ENCODE results near the gene ZIC2.

The ZIC2 gene

GRCh38 chr13:99977334-99977911 lies 4.2 kb upstream of the ZIC2 start:
- Histone ChIP-seq H3K27ac (ENCODE audit: extremely low read depth, low read depth, low read length) (no peak overlapping the region), H3K4me3 (ENCODE audit: low read depth, low read length) (no peak overlapping the region), H3K36me3 (ENCODE audit: control insufficient read depth in 2 of 2, insufficient read depth in 1 of 2, low read length in 2 of 2) (no peaks in the 10 kb centered on the region), H3K4me1 (ENCODE audit: control insufficient read depth, insufficient read depth, low read length) (peaks cover 9% of the 10 kb centered on the region), H3K9me3 (ENCODE audit: control insufficient read depth, insufficient read depth, low read depth, low read length) (no peaks in the 10 kb centered on the region)
- TF ChIP-seq ZNF660 (tag by site-specific recombination; IDR thresholded peaks at IDR 0.05) (no peak), PATZ1 (tag by site-specific recombination; IDR thresholded peaks at IDR 0.05) (0 out of 2 replicates have a peak, but pooled peaks have one; percentile 19), BCL11B (tag by site-specific recombination; IDR thresholded peaks at IDR 0.05; ENCODE audit: low read depth) (peak; percentile 44; the same call in 1 of the 2 replicates), BCL11A (tag by site-specific recombination; IDR thresholded peaks at IDR 0.05; ENCODE audit: low read depth) (0 out of 2 replicates have a peak, but pooled peaks have one; percentile 34)
- POLR2A ChIA-PET, result no interaction called here
- CTCF ChIA-PET, result no interaction called here

- no peak overlapping the region for H3K27ac ChIP-seq (ENCODE audit: extremely low read depth, low read depth, low read length)
- H3K4me1 ChIP-seq (ENCODE audit: control insufficient read depth, insufficient read depth, low read length), result peaks cover 9% of the 10 kb centered on the region
- H3K9me3 ChIP-seq (ENCODE audit: control insufficient read depth, insufficient read depth, low read depth, low read length), result no peaks in the 10 kb centered on the region
- TF ChIP-seq ZNF398 (tag by site-specific recombination; IDR thresholded peaks at IDR 0.05), result no peak
- peak; percentile 40; the same call in 1 of the 2 replicates for TF ChIP-seq ZNF600 (tag by site-specific recombination; IDR thresholded peaks at IDR 0.05)
- TF ChIP-seq SCRT2 (tag by site-specific recombination; IDR thresholded peaks at IDR 0.05), result peak; percentile 41
- TF ChIP-seq ZNF549 (tag by site-specific recombination; IDR thresholded peaks at IDR 0.05), result no peak
- POLR2A ChIA-PET, result no interaction called here
- H3K36me3 ChIP-seq (ENCODE audit: control insufficient read depth in 2 of 2, insufficient read depth in 1 of 2, low read length in 2 of 2), result peaks cover 0 to 7% of the 10 kb centered on the region in 2 experiments; a peak in 1 of 3 replicates
- H3K4me3 ChIP-seq (ENCODE audit: low read depth, low read length), result no peak overlapping the region
- CTCF ChIA-PET, result no interaction called here
Measured at GRCh38 chr13:99977912-99978798, 3.4 kb upstream of the ZIC2 start.

GRCh38 chr13:99978799-99979452 lies 2.7 kb upstream of the ZIC2 start:
- ChIA-PET CTCF (interaction anchor here (0.6 kb wide), 2 partner anchors 9 to 283 kb away, joined by 3 read pairs; no protein-coding TSS in a partner anchor), POLR2A (interaction anchor here (6.4 kb wide), 1 partner anchor 8 kb away, joined by 101 read pairs; the partner anchor contains the start of gene ZIC5)
- H3K27ac ChIP-seq (ENCODE audit: extremely low read depth, low read depth, low read length), result no peak overlapping the region; the same call in 1 of the 2 replicates
- peaks cover 0 to 14% of the 10 kb centered on the region in 2 experiments; a peak in 1 of 3 replicates for H3K36me3 ChIP-seq (ENCODE audit: control insufficient read depth in 2 of 2, insufficient read depth in 1 of 2, low read length in 2 of 2)
- no peaks in the 10 kb centered on the region for H3K9me3 ChIP-seq (ENCODE audit: control insufficient read depth, insufficient read depth, low read depth, low read length)
- peaks cover 9% of the 10 kb centered on the region for H3K4me1 ChIP-seq (ENCODE audit: control insufficient read depth, insufficient read depth, low read length)
- no peak overlapping the region; the same call in 1 of the 2 replicates for H3K4me3 ChIP-seq (ENCODE audit: low read depth, low read length)
- no peak for TF ChIP-seq ZNF529 (tag by site-specific recombination; IDR thresholded peaks at IDR 0.05; ENCODE audit: insufficient replicate concordance)
- TF ChIP-seq ZBTB17 (tag by site-specific recombination; IDR thresholded peaks at IDR 0.05), result peak; percentile 39; the same call in 1 of the 2 replicates
- no peak for TF ChIP-seq ZNF362 (tag by site-specific recombination; IDR thresholded peaks at IDR 0.05)
- peak; percentile 8; the same call in 1 of the 2 replicates for TF ChIP-seq ZSCAN30 (tag by site-specific recombination; IDR thresholded peaks at IDR 0.05)
- no peak for TF ChIP-seq ZNF2 (tag by site-specific recombination; IDR thresholded peaks at IDR 0.05)
- peak; percentile 79 for TF ChIP-seq PATZ1 (tag by site-specific recombination; IDR thresholded peaks at IDR 0.05)
- TF ChIP-seq ZNF140 (tag by site-specific recombination; IDR thresholded peaks at IDR 0.05), result no peak
- no peak for TF ChIP-seq ZBTB26 (tag by site-specific recombination; optimal IDR thresholded peaks at IDR 0.05)
- no peak for TF ChIP-seq ZNF701 (tag by site-specific recombination; IDR thresholded peaks at IDR 0.05)
- no peak for TF ChIP-seq ZNF830 (tag by site-specific recombination; IDR thresholded peaks at IDR 0.05; ENCODE audit: low read depth)
